ENCODE results near the gene CLDN12.

The CLDN12 gene

DNA sequence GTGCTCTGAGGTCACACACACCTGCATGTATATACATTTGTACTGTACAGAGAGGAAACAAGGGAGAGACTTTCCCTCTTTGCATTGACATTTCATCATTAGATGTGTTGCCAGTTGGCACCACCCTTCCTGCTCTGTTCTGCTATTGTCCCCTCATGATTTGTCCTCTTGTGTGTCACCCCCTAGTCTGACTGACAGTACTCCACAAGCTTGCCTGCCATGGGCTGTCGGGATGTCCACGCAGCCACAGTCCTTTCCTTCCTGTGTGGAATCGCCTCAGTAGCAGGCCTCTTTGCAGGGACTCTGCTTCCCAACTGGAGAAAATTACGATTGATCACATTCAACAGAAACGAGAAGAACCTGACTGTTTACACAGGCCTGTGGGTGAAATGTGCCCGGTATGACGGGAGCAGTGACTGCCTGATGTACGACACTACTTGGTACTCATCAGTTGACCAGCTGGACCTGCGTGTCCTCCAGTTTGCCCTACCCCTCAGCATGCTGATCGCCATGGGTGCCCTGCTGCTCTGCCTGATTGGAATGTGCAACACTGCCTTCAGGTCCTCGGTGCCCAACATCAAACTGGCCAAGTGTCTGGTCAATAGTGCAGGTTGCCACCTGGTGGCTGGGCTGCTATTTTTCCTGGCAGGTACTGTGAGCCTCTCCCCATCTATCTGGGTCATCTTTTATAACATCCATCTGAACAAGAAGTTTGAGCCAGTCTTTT is 9.4 kb downstream of the CLDN12 start:
- H3K27me3 ChIP-seq (ENCODE audit: insufficient read depth, low read length, poor library complexity, severe bottlenecking) = no peaks in the 10 kb centered on the region

DNA sequence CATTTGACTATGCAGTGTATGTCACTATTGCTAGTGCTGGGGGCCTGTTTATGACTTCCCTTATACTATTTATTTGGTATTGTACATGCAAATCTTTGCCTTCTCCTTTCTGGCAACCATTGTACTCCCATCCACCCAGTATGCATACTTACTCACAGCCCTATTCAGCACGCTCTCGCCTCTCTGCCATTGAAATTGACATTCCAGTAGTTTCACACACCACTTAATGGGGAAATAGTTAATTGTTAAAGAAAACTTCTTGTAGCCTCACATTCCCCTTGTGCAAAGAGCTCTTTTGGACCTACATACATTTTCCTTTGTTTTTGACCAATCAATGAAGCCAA is 9.9 kb downstream of the CLDN12 start:
- peaks cover 13% of the 10 kb centered on the region for H3K36me3 ChIP-seq (ENCODE audit: insufficient read depth, low read length)
- TF ChIP-seq EZH2phosphoT487 (IDR thresholded peaks at IDR 0.05; ENCODE audit: borderline replicate concordance) = no peak
- TF ChIP-seq, protein P1, sequence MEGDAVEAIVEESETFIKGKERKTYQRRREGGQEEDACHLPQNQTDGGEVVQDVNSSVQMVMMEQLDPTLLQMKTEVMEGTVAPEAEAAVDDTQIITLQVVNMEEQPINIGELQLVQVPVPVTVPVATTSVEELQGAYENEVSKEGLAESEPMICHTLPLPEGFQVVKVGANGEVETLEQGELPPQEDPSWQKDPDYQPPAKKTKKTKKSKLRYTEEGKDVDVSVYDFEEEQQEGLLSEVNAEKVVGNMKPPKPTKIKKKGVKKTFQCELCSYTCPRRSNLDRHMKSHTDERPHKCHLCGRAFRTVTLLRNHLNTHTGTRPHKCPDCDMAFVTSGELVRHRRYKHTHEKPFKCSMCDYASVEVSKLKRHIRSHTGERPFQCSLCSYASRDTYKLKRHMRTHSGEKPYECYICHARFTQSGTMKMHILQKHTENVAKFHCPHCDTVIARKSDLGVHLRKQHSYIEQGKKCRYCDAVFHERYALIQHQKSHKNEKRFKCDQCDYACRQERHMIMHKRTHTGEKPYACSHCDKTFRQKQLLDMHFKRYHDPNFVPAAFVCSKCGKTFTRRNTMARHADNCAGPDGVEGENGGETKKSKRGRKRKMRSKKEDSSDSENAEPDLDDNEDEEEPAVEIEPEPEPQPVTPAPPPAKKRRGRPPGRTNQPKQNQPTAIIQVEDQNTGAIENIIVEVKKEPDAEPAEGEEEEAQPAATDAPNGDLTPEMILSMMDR (conservative IDR thresholded peaks at IDR 0.05; ENCODE audit: low read length) = peak; percentile 4; the same call in 1 of the 2 replicates

More for the DNA sequence above, 9.4 kb downstream of the CLDN12 start:
- Histone ChIP-seq H3K4me3 (ENCODE audit: low read length, poor library complexity, severe bottlenecking) (no peak overlapping the region), H2AFZ (ENCODE audit: low read length) (no peak overlapping the region), H3K36me3 (ENCODE audit: insufficient read depth, low read length) (peaks cover 13% of the 10 kb centered on the region), H3K79me2 (ENCODE audit: insufficient read depth, low read length) (no peaks in the 10 kb centered on the region), H3K4me1 (ENCODE audit: insufficient read depth, low read length, poor library complexity, severe bottlenecking) (peaks cover 5% of the 10 kb centered on the region), H3F3A (ENCODE audit: low read depth) (no peaks in the 10 kb centered on the region), H4K20me1 (ENCODE audit: insufficient read depth, low read length, poor library complexity, severe bottlenecking) (no peaks in the 10 kb centered on the region), H3K9me3 (ENCODE audit: insufficient read depth, low read depth, low read length) (no peaks in the 10 kb centered on the region), H3K4me2 (ENCODE audit: low read depth, low read length, poor library complexity, severe bottlenecking) (no peak overlapping the region), H3K9ac (ENCODE audit: low read depth, low read length, poor library complexity, severe bottlenecking) (no peak overlapping the region), H3K9me2 (replicated peaks; ENCODE audit: low read depth, low read length) (no peaks in the 10 kb centered on the region)
- TF ChIP-seq, protein P1 (conservative IDR thresholded peaks at IDR 0.05; ENCODE audit: low read length) = peak; percentile 64
- no peak for TF ChIP-seq EZH2phosphoT487 (IDR thresholded peaks at IDR 0.05; ENCODE audit: borderline replicate concordance)

DNA sequence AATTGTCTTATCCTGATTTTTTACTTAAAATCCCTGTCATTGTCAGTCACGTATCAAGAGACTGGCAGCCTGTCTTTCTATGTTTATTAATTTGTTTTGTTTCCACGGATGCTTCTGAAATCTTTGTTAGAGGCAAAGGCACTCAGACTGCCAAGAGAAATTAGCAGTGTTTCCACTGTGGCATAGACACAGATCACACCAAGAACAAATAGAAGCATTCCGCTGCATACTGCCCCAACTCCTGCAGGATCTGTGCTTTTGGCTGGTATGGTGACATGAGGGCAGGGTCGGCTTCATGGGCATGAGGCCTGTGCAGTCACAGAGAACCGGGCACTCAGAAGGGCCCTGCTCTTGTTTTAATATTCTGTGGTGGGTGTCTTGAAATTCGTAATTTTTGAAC is 18.4 kb downstream of the CLDN12 start:
- Histone ChIP-seq H3K27me3 (ENCODE audit: insufficient read depth, low read length, poor library complexity, severe bottlenecking) (no peaks in the 10 kb centered on the region), H3K4me1 (ENCODE audit: insufficient read depth, low read length, poor library complexity, severe bottlenecking) (no peaks in the 10 kb centered on the region), H2AFZ (ENCODE audit: low read length) (no peak overlapping the region), H3K9me2 (replicated peaks; ENCODE audit: low read depth, low read length) (no peaks in the 10 kb centered on the region), H3K4me3 (ENCODE audit: low read length, poor library complexity, severe bottlenecking) (no peak overlapping the region), H4K20me1 (ENCODE audit: insufficient read depth, low read length, poor library complexity, severe bottlenecking) (no peaks in the 10 kb centered on the region), H3K79me2 (ENCODE audit: insufficient read depth, low read length) (no peaks in the 10 kb centered on the region), H3F3A (ENCODE audit: low read depth) (no peaks in the 10 kb centered on the region), H3K9me3 (ENCODE audit: insufficient read depth, low read depth, low read length) (no peaks in the 10 kb centered on the region), H3K9ac (ENCODE audit: low read depth, low read length, poor library complexity, severe bottlenecking) (no peak overlapping the region), H3K4me2 (ENCODE audit: low read depth, low read length, poor library complexity, severe bottlenecking) (no peak overlapping the region), H3K36me3 (ENCODE audit: insufficient read depth, low read length) (no peaks in the 10 kb centered on the region)
- TF ChIP-seq EZH2phosphoT487 (IDR thresholded peaks at IDR 0.05; ENCODE audit: borderline replicate concordance) = no peak
- TF ChIP-seq, protein P1 (conservative IDR thresholded peaks at IDR 0.05; ENCODE audit: low read length) = no peak

More for the DNA sequence above, 9.9 kb downstream of the CLDN12 start:
- no peaks in the 10 kb centered on the region for H4K20me1 ChIP-seq (ENCODE audit: insufficient read depth, low read length, poor library complexity, severe bottlenecking)
- no peaks in the 10 kb centered on the region for H3K79me2 ChIP-seq (ENCODE audit: insufficient read depth, low read length)
- peaks cover 3% of the 10 kb centered on the region for H3K4me1 ChIP-seq (ENCODE audit: insufficient read depth, low read length, poor library complexity, severe bottlenecking)
- no peak overlapping the region for H3K4me3 ChIP-seq (ENCODE audit: low read length, poor library complexity, severe bottlenecking)
- no peak overlapping the region for H3K9ac ChIP-seq (ENCODE audit: low read depth, low read length, poor library complexity, severe bottlenecking)
- H3K4me2 ChIP-seq (ENCODE audit: low read depth, low read length, poor library complexity, severe bottlenecking) = no peak overlapping the region
- no peak overlapping the region for H2AFZ ChIP-seq (ENCODE audit: low read length)
- H3K9me3 ChIP-seq (ENCODE audit: insufficient read depth, low read depth, low read length) = no peaks in the 10 kb centered on the region
- H3F3A ChIP-seq (ENCODE audit: low read depth) = no peaks in the 10 kb centered on the region
- H3K9me2 ChIP-seq (replicated peaks; ENCODE audit: low read depth, low read length) = no peaks in the 10 kb centered on the region
- no peaks in the 10 kb centered on the region for H3K27me3 ChIP-seq (ENCODE audit: insufficient read depth, low read length, poor library complexity, severe bottlenecking)

Measured in Loucy (cell line).